GM21423 (cell line): ENCODE measurements around the gene CDKAL1.
"Not testable (repeated sequence)": the region's sequence is repeated elsewhere in the genome, so short reads cannot be mapped to it uniquely, and the experiment has no call there.

Source experiments
- ATAC-seq: cut with Tn5 transposase; IDR thresholded peaks from one replicate; pipeline ENCODE4 v1.9.1; 2021; ENCODE audit warnings: mild to moderate bottlenecking, moderate library complexity; ENCODE audit not compliant: unreplicated experiment

CDKAL1 gene

DNA sequence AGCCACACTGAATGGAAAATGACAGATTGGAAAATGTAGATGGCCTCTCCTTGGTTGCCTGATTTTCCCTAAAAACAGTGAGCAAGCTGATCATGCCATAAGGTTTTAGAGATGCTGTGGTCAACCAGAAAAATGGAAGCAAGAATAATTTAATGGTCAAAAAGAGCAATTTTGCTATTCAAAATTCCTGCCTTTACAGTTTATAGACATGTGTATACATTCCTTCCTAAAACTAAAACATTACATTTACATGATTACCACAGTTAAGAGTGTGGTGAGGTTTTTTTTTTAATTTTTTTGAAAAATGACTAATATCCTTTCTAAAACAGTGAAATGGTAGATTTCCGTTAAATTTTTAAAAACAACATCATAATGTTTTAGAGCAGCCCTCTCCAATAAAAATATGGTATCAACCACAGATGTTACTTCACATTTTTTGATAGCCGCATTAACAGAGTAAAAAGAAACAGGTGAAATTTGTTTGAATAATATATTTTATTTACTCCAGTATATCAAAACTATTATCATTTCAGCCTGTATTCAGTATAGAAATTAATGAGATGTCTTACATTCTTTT is 652.3 kb downstream of the CDKAL1 start:
- ATAC-seq, result no peak

DNA sequence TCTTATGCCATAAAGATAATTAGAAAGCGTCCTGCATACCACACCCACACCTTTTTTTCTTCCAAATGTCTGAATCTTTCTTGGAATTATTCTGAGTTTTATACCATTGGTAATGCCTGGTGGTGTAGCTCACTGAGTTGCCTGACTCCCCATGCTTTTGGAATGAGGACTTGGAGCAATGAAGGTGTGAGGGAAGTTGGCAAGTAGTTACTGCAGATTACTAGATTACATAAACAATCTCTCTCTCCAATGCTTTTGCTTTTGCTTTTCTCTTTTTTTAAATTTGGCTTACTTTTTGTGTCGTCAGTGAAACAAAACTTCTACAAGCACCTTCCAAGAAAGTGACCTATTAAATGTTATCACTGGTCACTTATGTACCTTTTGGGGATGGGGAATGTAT is 653.2 kb downstream of the CDKAL1 start:
- no peak for ATAC-seq

DNA sequence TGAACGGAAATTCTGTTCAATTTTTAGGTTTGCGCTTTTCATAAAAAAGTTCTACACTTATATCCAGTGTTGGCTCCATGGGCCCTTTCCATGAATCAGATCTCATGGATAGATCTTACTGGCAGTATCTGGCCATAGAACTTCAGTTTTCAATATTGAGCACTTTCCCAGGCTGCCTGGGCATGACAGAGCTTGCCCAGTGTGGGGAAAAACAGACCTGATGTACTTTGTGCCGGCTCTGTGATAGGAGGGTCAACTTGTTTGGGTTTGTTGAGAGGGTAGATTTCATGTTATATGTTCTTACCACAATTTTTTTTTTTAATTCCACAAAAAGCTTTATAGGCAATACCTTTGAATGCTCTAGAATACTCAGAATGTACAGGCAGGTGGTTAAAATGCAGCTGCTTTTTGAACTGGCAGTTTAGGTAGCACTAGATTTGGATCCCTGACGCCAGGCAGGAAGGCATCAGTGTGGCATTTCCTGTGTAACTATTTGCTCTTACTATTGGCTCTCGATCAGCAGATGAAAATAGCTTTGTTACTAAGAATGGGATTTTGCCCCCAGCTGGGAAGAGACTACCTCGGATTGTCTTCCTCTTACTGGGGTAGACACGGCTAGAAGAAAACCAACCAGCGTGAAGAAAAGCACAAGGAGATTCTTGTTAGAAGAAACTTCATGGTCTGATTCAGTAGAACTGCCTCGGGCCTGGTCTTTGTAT is 654.4 kb downstream of the CDKAL1 start:
- peak; percentile 56 for ATAC-seq

DNA sequence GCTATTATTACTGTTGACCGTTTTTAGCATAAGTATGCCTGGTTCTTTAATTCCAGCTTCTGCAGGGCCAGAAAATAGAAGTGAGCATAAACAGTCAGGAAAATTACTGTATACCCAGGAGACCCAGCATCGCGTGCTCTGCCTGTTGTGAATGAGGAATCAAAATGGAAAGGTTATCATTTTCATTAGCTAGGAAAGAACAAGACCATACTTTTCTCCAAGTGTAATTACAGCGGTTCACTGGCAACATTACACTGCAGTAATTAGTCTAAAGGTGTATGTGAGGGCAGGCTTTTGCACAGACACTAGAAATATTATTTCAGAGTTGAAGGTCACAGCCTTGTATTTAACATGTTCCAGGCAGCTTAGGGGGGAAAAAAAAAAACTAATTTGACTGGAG is 655.5 kb downstream of the CDKAL1 start:
- no peak for ATAC-seq

DNA sequence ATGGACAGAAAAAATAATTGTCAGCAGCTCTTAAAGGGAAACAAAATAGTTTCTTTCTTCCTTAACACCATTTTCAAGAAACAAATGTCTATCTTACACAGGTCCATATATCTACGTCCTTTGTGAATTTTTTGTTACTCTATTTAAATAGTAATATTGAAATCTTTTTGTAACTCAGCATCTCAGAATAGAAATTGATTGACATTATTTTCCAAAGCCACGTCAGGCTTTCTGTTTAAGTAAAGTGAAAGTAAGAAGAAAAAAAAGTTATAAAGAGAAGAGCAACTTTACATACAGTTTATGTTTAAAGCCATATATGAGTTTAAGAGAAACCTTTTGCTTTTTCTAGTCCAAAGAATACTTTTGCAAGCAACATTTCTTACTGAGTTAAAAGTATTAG is 656.4 kb downstream of the CDKAL1 start:
- ATAC-seq, result no peak

DNA sequence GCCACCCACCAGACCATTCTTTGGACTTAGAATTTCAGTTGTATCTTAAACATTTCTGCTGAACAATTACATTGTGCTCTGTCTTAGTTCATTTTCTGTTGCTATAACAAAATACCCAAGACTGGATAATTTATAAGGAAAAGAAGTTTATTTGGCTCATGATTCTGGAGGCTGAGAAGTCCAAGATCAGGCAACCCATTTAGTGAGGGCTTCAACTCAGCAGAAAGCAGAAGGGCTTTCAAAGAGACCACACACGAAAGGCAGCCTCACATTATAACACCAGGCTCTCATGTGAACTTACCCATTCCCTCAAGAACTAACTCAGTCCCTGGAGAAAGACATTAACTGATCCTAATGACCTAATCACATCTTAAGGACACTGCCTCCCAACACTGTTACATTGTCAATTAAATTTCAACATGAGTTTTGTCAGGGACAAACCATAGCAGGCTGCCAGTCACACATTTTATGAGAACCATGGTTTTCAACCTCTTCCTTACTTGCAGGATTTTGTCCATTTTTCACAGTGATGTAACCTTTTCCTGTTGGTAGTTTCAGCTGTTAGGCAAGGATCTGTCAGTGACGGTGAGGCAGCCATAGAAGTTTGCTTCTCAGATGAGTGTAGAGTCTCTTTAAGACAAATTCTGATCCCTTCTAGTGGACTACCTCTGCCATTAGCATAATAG is 659.7 kb downstream of the CDKAL1 start:
- no peak for ATAC-seq

DNA sequence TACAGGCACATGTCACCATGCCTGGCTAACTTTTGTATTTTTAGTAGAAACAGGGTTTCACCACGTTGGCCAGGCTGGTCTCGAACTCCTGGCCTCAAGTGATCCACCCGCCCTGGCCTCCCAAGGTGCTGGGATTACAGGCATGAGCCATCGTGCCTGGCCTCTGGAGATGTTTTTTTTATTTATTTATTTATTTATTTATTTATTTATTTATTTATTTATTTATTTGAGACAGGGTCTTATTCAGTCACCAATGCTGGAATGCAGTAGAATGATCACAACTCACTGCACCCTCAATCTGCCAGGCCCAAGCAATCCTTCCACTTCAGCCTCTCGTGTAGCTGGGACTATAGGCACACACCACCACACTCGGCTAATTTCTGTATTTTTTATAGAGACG is 661.0 kb downstream of the CDKAL1 start:
- not testable (repeated sequence) for ATAC-seq

DNA sequence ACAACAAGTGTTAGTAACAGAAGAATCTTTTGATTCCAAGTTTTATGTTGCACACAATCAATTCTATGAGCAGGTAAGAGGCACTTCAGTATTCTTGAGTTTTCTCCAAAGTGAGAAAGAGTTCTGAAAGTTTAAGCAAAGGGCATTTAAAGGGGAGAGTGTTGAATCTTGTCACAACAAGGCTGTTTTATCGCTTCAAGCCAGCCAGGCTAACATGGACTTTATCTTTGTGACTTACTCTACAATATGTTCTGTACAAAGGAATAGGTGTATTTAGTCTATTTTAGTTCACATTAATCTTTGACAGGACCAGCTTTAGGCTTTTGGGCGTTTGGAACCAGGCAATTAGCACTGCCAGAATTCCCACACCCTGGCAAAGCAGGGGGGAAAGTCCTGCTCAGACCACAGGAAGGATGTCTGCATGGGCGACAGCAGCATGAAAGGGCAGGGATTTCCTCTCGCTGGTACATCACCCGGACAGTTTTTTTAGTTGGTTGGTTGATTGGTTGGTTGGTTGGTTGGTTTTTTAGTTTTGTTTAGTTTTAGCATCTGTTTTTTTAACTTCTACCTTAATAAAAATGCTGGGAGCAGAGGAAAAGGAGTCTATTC is 663.9 kb downstream of the CDKAL1 start:
- no peak for ATAC-seq

DNA sequence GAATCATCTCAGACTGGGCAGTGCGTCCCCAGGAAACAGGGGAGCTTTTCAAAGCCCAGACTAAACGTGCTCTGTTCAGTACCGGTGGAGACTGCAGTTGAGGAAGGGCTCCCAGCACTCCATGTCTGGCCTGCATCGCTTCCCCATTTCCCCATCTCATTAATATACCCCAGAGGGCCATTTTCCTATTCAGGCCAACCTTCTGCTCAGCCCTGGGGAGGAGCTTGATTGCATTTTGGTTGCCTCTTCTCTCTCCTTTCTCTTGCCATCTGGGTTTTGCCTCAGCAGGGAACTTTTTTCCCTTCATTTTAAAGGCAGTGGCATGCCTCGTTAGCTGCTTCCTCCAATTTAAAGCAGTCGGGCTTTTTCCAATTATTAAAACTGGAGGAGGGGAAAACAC is 665.0 kb downstream of the CDKAL1 start:
- ATAC-seq, result no peak

DNA sequence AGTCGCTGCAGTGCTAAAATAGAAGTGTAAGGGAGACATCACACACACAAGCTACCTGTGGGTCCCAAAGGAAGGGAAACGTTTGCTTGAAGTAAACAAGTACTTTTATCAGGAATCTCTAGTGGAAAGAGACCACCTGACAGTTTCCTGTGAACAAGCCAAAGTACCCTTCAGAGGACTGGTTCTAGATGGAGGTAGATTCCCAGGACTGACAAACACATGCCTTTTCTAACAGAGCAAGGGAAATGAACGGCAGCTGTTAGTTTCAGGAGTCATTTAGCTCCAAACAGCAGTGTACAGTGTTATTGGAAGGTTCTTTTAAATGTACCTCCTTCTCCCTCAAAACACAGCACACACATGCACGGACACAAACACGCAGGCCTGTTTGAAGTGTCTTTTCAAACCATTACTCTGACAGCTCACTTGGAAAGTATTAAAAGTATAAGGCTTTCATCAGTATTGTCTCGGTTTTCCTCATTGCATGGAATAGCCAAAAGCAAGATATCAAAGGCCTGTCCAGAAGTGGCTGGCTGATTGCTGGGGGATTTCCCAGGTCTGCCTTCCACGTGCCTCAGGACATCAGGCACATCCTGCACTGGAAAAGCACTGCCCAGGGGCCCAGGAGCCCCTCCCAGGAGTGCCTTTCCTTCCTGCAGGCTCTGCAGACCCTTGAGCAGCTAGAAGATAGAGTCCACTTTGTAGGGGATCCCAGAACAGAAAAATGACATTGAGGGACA is 666.0 kb downstream of the CDKAL1 start:
- ATAC-seq, result no peak

DNA sequence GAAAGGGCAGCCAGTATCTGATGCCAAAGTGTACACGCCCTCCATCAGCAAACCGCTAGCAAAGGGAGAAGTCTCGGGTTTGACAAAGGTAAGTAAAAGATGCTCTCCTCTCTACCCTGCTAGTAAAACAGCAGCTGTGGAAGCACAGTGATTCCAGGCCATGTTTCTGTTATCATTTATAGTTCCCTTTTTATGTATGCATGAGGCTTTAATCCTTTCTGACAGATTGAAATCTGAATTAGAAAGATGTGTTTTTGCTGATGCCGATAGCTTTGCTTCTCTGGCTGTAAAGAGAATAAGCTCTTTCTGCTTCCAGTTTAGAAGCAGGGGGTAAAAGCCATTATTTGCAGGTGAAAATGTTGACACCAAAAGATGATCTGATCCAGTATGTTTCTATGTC is 666.9 kb downstream of the CDKAL1 start:
- no peak for ATAC-seq

DNA sequence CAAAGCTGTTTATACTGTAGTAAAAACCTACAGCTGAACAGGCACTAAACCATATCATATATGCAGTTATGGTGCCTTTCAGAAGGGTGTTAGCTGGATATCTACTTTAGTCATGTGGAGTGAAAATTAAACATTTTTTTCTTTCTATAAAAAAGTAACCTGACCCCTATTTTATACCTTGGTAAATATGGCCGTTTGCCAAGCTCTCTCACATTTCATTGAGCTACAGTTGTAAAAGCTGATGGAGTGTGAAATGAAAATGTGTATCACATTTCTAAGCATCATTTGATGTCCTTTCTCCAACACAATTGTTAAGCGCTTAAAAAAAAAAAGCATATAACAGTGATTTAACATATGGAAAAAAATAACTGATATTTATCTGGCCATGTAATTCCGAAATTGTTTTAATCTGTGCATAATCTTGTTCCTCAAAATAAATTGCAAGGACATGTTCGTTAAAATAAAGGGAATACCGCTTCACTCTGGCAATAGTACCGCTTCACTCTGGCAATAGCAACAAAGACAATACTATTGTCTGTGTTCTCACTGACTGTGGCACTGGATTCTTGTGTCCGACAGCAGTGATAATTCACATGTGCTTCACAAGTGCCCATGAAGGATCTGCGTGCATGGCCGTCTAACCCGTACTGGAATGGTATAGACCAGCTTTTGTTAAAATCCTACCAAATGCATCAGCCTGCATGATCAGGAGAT is 667.5 kb downstream of the CDKAL1 start:
- ATAC-seq, result no peak

DNA sequence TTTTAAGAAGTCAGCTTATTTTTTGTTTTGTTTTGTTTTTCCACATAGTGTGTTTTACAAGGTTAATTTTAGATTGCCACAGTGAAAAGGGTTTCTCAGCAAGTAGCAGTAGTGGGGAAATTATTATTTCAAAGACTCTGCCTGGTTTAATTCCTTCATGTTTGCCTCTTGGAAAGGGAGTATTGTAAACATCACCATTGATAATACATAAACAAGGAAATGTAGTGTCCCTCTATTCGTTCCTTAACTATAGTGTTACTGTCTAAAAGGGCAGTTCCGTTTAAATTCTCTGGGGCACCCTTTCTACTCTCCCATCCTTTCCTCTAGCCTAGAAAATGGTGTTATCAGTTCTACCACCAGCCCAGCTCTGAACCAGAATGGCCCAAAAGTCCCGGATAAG is 668.3 kb downstream of the CDKAL1 start:
- no peak for ATAC-seq

DNA sequence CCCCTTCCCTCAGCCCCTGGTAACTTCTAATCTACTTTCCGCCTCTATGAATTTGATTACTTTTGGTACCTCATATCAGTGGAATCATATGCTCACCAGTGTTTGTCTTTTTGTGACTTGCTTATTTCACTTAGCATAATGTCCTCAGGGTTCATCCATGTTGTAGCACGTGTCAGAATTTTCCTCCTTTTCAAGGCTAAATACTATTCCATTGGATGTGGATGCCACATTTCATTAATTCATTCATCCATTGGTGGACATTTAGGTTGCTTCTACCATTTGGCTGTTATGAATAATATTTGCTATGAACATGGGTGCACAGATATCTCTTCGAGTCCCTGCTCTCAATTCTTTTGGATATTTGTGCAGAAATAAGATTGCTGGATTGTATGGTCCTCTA is 670.7 kb downstream of the CDKAL1 start:
- ATAC-seq, result no peak

DNA sequence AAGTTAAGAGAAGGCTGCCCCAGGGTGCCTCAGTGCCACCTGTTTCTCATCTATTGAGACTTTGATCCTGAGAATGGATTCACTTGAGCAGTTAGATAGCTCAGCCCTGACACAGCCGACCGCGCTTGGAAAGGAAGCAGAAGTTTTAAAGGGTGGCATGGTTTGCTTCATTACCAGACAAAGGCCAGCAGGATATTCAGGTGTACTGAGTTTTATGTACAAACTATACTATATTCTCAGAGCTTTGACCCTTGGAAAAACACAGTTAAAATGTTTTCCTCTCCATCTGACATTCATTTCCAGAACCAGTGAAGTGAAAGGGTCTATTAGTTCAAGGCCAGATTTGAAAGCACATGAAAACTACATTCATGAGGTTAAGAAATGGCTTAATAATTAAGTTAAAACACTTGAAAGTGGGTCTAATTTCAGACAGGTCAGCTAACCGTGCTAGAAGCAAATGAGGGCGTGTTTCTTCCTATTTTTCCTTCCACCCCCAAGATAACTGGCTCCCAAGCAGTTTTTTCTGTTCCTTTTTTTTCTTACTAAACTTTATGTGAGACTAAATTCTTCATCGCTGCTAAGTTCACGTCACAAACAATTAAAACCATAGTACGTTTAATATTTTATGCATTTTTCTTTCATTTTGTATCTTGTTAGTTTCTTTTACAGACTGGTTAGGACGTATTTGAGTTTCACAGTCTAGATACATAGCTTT is 674.0 kb downstream of the CDKAL1 start:
- peak; percentile 57 for ATAC-seq

DNA sequence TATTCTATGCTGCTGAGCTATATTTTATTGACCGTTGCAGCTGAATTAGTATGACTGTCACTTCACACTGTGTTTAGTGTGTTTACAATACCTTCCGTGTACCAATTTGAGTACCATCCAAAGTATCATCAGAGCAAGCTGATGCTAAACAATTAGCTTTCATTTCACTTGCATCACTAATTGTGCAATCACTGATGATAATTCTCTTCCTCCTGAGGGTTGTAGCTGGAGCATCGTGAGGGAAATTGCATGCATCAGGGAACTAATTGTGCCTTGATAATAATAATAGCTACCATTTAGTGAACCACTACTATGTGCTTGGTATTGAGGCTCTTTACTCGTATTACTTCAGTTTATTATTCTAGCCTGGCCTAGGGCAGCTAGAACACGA is 674.5 kb downstream of the CDKAL1 start:
- no peak for ATAC-seq

DNA sequence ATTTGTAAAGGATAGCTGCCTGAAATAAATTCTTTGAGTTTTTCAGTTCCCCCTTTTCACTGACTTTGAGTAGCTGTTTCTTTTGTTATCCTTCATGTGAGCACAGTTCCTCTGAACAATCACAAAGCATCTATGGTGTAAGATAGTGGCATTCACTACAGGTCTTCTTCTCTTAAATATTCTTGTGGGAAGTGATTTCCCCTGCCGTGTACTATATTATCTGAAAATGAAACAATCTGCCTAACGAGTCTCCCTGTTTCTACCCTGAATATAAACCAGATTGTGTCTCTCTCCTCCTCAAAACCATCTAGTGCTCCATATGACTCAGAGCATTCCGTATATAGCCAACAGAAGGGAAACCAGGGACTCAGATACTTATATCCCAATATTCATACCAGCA is 679.2 kb downstream of the CDKAL1 start:
- ATAC-seq, result peak; percentile 64

DNA sequence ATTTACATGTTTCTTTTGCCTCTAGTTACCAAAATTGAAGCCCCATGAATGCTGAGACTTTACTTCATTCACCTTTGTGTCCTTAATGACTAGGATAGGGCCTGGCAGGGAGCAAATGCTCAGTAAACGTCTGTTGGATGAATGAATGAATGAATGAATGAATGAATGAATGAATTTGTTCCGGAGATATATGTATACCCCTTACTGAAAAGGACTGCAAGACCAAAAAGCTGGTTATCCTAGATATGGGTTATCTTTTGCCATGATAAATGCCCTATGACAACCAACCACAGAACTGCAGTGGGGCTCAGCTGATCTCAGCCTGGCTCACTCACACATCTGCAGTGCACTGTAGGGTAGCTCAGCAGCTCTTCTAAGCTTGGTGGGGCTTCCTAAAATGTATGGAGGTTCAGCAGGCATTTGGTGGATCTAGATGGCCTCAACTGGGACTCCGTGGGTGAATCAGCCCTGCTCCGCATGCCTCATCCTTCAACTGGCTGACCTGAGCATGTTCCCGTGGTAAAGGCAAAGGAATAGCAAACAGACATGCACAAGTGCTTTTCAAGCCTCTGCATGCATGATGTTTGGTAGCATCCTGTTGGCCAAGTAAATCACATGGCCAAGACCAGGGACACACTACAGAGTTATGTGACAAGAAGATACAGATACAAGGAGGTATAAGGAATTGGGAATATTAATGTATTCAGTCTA is 680.6 kb downstream of the CDKAL1 start:
- no peak for ATAC-seq

DNA sequence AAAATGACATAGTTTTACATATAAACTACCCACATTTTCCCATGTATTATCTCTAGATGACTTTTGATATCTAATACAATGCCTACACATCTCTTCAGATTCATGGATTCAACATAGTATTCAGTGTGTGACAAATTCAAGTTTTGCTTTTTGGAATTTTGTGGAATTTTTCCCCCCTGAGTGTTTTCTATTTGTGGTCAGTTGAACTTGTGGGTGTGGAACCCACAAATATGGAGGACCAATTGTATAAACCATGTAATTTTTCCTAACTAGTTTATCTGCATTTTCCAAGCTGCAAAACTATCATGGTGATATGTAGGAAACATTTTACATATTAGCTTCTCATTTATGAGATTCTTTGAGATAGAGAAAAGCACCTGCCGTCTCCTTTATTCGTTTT is 685.0 kb downstream of the CDKAL1 start:
- ATAC-seq, result no peak
